ENCODE measurements around the gene AKAP5. TPM values are rescaled to one million over a fixed set of nuclear protein-coding genes. Genes with fewer than 3 reads are reported as not detected.

Gene AKAP5
- total RNA-seq, 1 donor from 2014 or later: 17.0 TPM

Other genes starting within 250 kb of the AKAP5 start
- 0.98 TPM for gene ESR2, start 171.1 kb upstream of the AKAP5 start, total RNA-seq
- gene MTHFD1, start 77.1 kb upstream of the AKAP5 start, total RNA-seq: 28.0 TPM
- gene ZBTB25, start 38.3 kb downstream of the AKAP5 start, total RNA-seq: 12.8 TPM
- 39.6 TPM for gene ZBTB1, start 39.3 kb downstream of the AKAP5 start, total RNA-seq
- gene HSPA2, start 75.2 kb downstream of the AKAP5 start, total RNA-seq: 6.4 TPM
- 0.49 TPM for gene PPP1R36, start 84.5 kb downstream of the AKAP5 start, total RNA-seq
- 7.1 TPM for gene PLEKHG3, start 238.9 kb downstream of the AKAP5 start, total RNA-seq

All from temporal lobe (tissue), 1 donor.